ENCODE results near the gene HPGD.

- TF ChIP-seq CTCF (IDR thresholded peaks at IDR 0.05; ENCODE audit: borderline replicate concordance, extremely low read depth, low read length, poor library complexity, severe bottlenecking) (no peak), EZH2 (IDR thresholded peaks at IDR 0.05; ENCODE audit: borderline replicate concordance, low read depth, low read length, severe bottlenecking) (no peak)
These were observed 497 bp downstream of the HPGD start for GRCh38 chr4:174521800-174522182.
